Measurements from ENCODE around the gene PRUNE2.

Gene PRUNE2

GRCh38 chr9:76883341-76883855 is 22.5 kb downstream of the PRUNE2 start:
- no peak for TF ChIP-seq CTCF (IDR thresholded peaks at IDR 0.05; ENCODE audit: borderline replicate concordance, insufficient read depth, low read depth, low read length)
- H3K4me3 ChIP-seq (ENCODE audit: low read depth, low read length): no peak overlapping the region

GRCh38 chr9:76882686-76883085 is 23.2 kb downstream of the PRUNE2 start:
- H3K4me3 ChIP-seq (ENCODE audit: low read depth, low read length): no peak overlapping the region
- no peak for TF ChIP-seq CTCF (IDR thresholded peaks at IDR 0.05; ENCODE audit: borderline replicate concordance, insufficient read depth, low read depth, low read length)

- H3K4me3 ChIP-seq (ENCODE audit: low read depth, low read length): no peak overlapping the region
- TF ChIP-seq CTCF (IDR thresholded peaks at IDR 0.05; ENCODE audit: borderline replicate concordance, insufficient read depth, low read depth, low read length): no peak
Measured at GRCh38 chr9:76880210-76880609, 25.7 kb downstream of the PRUNE2 start.

GRCh38 chr9:76878933-76879332 is 27.0 kb downstream of the PRUNE2 start:
- no peak overlapping the region for H3K4me3 ChIP-seq (ENCODE audit: low read depth, low read length)
- no peak for TF ChIP-seq CTCF (IDR thresholded peaks at IDR 0.05; ENCODE audit: borderline replicate concordance, insufficient read depth, low read depth, low read length)

GRCh38 chr9:76877961-76878360 is 28.0 kb downstream of the PRUNE2 start:
- no peak for TF ChIP-seq CTCF (IDR thresholded peaks at IDR 0.05; ENCODE audit: borderline replicate concordance, insufficient read depth, low read depth, low read length)
- H3K4me3 ChIP-seq (ENCODE audit: low read depth, low read length): no peak overlapping the region

GRCh38 chr9:76876098-76876497 is 29.8 kb downstream of the PRUNE2 start:
- TF ChIP-seq CTCF (IDR thresholded peaks at IDR 0.05; ENCODE audit: borderline replicate concordance, insufficient read depth, low read depth, low read length): no peak
- no peak overlapping the region for H3K4me3 ChIP-seq (ENCODE audit: low read depth, low read length)

- no peak overlapping the region for H3K4me3 ChIP-seq (ENCODE audit: low read depth, low read length)
- TF ChIP-seq CTCF (IDR thresholded peaks at IDR 0.05; ENCODE audit: borderline replicate concordance, insufficient read depth, low read depth, low read length): no peak
Measured at GRCh38 chr9:76873821-76874220, 32.1 kb downstream of the PRUNE2 start.
